ENCODE measurements around the gene RSPH1. TPM values are rescaled to one million over a fixed set of nuclear protein-coding genes. Genes with fewer than 3 reads are reported as not detected.

RSPH1 gene
- total and polyA plus RNA-seq, 2 of the 8 experiments (the other 6 are each of a cell fraction or from before 2014, with no cell fraction given) = 0.24 TPM; not detected in 1

- TF ChIP-seq CHD7 (IDR thresholded peaks at IDR 0.05; ENCODE audit: insufficient replicate concordance, low read length) = no peak
Observed at GRCh38 chr21:42481169-42481568, 14.9 kb downstream of the RSPH1 start (continued).

Data from H1 (cell line).